Activated CD8-positive, alpha-beta memory T cell treated with anti-CD3 and anti-CD28 coated beads for 1 hour (primary cell): Measurements from ENCODE around the gene PALMD.

Source experiments
- DNase-seq, 2 donors: peaks; one replicate each; pipeline ENCODE4 v3.0.0-alpha.2; 2020; ENCODE audit warnings: low read depth in 1 of 2; ENCODE audit errors: extremely low read depth in 1 of 2

Gene PALMD

DNA sequence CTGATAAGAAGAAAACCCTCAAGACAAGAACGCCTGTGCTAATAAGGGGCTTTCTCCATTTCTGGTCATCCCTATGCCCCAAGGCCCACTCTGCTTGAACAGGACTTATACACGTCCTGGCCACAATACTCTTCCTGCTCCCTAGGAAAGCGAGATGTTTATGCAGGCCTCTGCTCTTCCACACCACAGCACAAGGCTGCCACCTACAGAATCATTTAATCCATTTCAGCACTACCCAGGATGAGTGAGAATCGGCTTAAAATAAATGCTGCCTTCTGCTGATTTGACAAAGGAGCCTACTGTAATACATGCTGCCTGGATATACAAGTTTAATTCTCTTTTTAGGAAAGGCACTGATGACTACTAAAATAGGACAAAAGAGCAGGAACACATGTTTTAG is 91.1 kb downstream of the PALMD start:
- DNase-seq = no peak

DNA sequence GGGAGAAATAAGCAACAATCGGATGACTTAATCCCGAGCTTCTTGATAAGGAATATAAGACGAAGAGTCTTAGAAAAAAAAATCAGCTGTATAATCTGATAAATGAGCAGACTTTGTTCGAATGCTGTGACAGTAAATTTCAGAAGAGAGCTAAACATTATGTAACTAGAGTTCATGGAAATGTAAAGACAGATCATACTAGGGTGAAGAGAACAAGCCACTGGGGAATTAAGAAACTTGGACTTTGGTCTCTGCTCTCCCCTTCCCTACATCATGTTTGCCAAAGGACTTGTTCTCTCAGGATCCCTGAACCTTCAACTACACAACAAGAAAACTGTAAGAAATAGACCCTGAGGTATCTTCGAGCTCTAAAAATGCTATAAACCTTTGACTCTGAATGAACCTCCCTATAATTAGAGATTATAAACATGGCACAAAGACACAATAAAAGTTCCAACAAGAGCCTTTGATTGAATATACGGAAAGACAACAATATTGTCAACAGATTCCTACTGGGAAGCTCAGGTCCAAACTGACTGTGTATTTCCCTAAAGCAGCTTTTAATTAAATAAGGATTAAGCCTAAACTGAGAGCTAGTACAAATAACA is 93.0 kb downstream of the PALMD start:
- no peak for DNase-seq

DNA sequence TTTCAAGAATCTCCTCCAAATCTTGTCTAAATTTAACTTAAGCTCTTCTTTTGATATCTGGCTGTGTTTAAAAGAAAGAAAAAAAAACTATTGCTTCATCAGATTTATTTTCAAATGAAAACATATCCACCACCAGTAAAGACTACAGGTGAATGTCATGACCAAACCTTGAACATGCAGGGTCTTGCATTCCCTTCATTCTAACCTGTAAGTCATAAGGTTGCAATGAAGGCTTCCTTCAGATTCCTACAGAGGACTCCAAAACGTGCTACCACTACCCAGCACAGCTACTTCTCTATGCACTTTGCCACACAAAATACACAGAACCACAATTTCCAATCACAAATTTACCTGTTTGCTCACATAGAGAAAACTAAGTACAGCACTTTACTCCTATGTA is 94.2 kb downstream of the PALMD start:
- no peak for DNase-seq
